IMR-90 (cell line): ENCODE results near the gene DGLUCY. TPM values are rescaled to one million over a fixed set of nuclear protein-coding genes. Genes with fewer than 3 reads are reported as not detected.

Experiments
- ATAC-seq: fragments of 200-7000 bp; cut with Tn5 transposase; 2 replicates; pipeline ENCODE4 v1.9.1; 2020; ENCODE audit warnings: low read depth, mild to moderate bottlenecking, moderate library complexity
- BruUV-seq: library from RNA; stranded (reverse); fragments of 400-500 nt; replicated peaks from 2 replicates; lab custom pipeline; 2021; lab: Mats Ljungman, UMichigan
- CTCF ChIA-PET: fragments of 300-600 bp; formaldehyde crosslinking; extraction: SDS; loops from one replicate; lab custom pipeline; 2021; ENCODE audit warnings: antibody characterized with exemption; lab: Yijun Ruan, JAX
- POLR2A ChIA-PET: fragments of 300-600 bp; sonication (Branson Sonifier 250); formaldehyde crosslinking; loops from one replicate; lab custom pipeline; 2022; ENCODE audit warnings: antibody characterized with exemption; ENCODE audit not compliant: unreplicated experiment; lab: Charles Lee
- DNase-seq: peaks from one replicate; pipeline ENCODE4 v3.0.0; 2013
- H2AFZ ChIP-seq: replicated peaks from 2 replicates; pipeline ENCODE3; 2013; ENCODE audit warnings: low read length, mild to moderate bottlenecking; ENCODE audit not compliant: poor library complexity
- H2AK5ac ChIP-seq: 2 replicates; pipeline ENCODE4 v1.6.1; 2013; ENCODE audit warnings: low read depth, low read length, inconsistent platforms
- H2AK9ac ChIP-seq: replicated peaks from 2 replicates; pipeline ENCODE3; 2013; ENCODE audit warnings: mild to moderate bottlenecking, low read depth, low read length, moderate library complexity; ENCODE audit not compliant: poor library complexity
- H2BK120ac ChIP-seq: 2 replicates; pipeline ENCODE4 v1.6.1; 2013; ENCODE audit warnings: low read depth, low read length, inconsistent platforms
- H2BK15ac ChIP-seq: 3 replicates; pipeline ENCODE4 v1.6.1; 2013; ENCODE audit warnings: low read depth, low read length, inconsistent platforms
- H2BK20ac ChIP-seq: 2 replicates; pipeline ENCODE4 v1.6.1; 2013; ENCODE audit warnings: low read depth, mild to moderate bottlenecking, inconsistent platforms, low read length, moderate library complexity
- H2BK5ac ChIP-seq: 2 replicates; pipeline ENCODE4 v1.6.1; 2013; ENCODE audit warnings: mild to moderate bottlenecking, low read depth, low read length, inconsistent platforms; ENCODE audit not compliant: poor library complexity, severe bottlenecking
- H3K14ac ChIP-seq: replicated peaks from 2 replicates; pipeline ENCODE4 v1.6.1; 2013; ENCODE audit warnings: low read depth, low read length, inconsistent platforms
- H3K18ac ChIP-seq: 2 replicates; pipeline ENCODE4 v1.6.1; 2013; ENCODE audit warnings: low read depth, low read length, control low read depth
- H3K23ac ChIP-seq: 2 replicates; pipeline ENCODE4 v1.6.1; 2013; ENCODE audit warnings: low read depth, low read length, inconsistent platforms
- H3K27ac ChIP-seq: 2 replicates; pipeline ENCODE4 v1.5.1; 2013; ENCODE audit warnings: mild to moderate bottlenecking, control low read depth, low read length; ENCODE audit not compliant: insufficient read depth
- H3K27me3 ChIP-seq: 2 replicates; pipeline ENCODE4 v1.6.1; 2013; ENCODE audit warnings: low read length; ENCODE audit not compliant: control insufficient read depth, insufficient read depth
- H3K36me3 ChIP-seq: 2 replicates; pipeline ENCODE4 v1.6.1; 2013; ENCODE audit warnings: low read length, mixed read lengths; ENCODE audit not compliant: control insufficient read depth, insufficient read depth
- H3K4ac ChIP-seq: 2 replicates; pipeline ENCODE4 v1.6.1; 2013; ENCODE audit warnings: low read depth, low read length, inconsistent platforms
- H3K4me1 ChIP-seq: 2 replicates; pipeline ENCODE4 v1.6.1; 2013; ENCODE audit warnings: low read length, mixed read lengths; ENCODE audit not compliant: control insufficient read depth, insufficient read depth
- H3K4me2 ChIP-seq: 2 replicates; pipeline ENCODE4 v1.6.1; 2013; ENCODE audit warnings: low read depth, mild to moderate bottlenecking, control low read depth, low read length, moderate library complexity
- H3K4me3 ChIP-seq: 2 replicates; pipeline ENCODE4 v1.5.1; 2013; ENCODE audit warnings: low read depth, mild to moderate bottlenecking, control low read depth, low read length, moderate library complexity; ENCODE audit not compliant: insufficient read depth
- H3K56ac ChIP-seq: 2 replicates; pipeline ENCODE4 v1.6.1; 2013; ENCODE audit warnings: low read length, inconsistent platforms; ENCODE audit not compliant: insufficient read depth; ENCODE audit errors: extremely low read depth
- H3K79me1 ChIP-seq, 2 experiments: 2 replicates each; pipeline ENCODE4 v1.6.1; 2013; ENCODE audit warnings: low read length in 2 of 2, inconsistent platforms in 1 of 2, low read depth in 1 of 2
- H3K9ac ChIP-seq: 2 replicates; pipeline ENCODE4 v1.6.1; 2013; ENCODE audit warnings: low read depth, low read length, control low read depth
- H3K9me1 ChIP-seq: 2 replicates; pipeline ENCODE4 v1.6.1; 2013; ENCODE audit warnings: low read length, inconsistent platforms; ENCODE audit not compliant: insufficient read depth
- H3K9me3 ChIP-seq: 2 replicates; pipeline ENCODE4 v1.6.1; 2013; ENCODE audit warnings: low read length; ENCODE audit not compliant: control insufficient read depth, insufficient read depth
- H4K20me1 ChIP-seq: 2 replicates; pipeline ENCODE4 v1.6.1; 2013; ENCODE audit warnings: low read length, inconsistent platforms; ENCODE audit not compliant: insufficient read depth
- H4K5ac ChIP-seq: 2 replicates; pipeline ENCODE4 v1.6.1; 2013; ENCODE audit warnings: mild to moderate bottlenecking, low read depth, low read length, control low read depth
- H4K8ac ChIP-seq, 2 experiments: 2 replicates each; pipeline ENCODE4 v1.6.1; 2013; ENCODE audit warnings: low read depth in 2 of 2, low read length in 2 of 2, control low read depth in 1 of 2, inconsistent platforms in 1 of 2
- H4K91ac ChIP-seq: 2 replicates; pipeline ENCODE4 v1.6.1; 2013; ENCODE audit warnings: low read depth, low read length, inconsistent platforms; ENCODE audit not compliant: insufficient read depth
- CHD1 ChIP-seq: IDR thresholded peaks from 2 replicates; pipeline ENCODE4 v1.6.1; 2012; ENCODE audit warnings: low read depth, low read length, improper control_type of control experiment
- RFX5 ChIP-seq: IDR thresholded peaks from 2 replicates; pipeline ENCODE4 v1.8.0; 2012; ENCODE audit warnings: low read depth, mild to moderate bottlenecking, low read length, moderate library complexity
- WGBS, 2 experiments: methylation state at CpG; one replicate each; pipeline versions ENCODE4 v1.1.5 to v1.1.7; 2013; ENCODE audit warnings: missing lambda C conversion rate in 2 of 2; ENCODE audit not compliant: insufficient read length in 1 of 2; ENCODE audit errors: extremely low coverage in 2 of 2; 5-methylcytosine and 5-hydroxymethylcytosine counted together
- dilution Hi-C: fragments of 300-500 bp; cut with HindIII; formaldehyde crosslinking; loops from one replicate; pipeline ENCODE4 v1.14.3; 2018; ENCODE audit warnings: low sequenced_read_pairs; ENCODE audit not compliant: unreplicated experiment
- in situ Hi-C: fragments of 300-500 bp; cut with MboI; formaldehyde crosslinking; loops from 3 replicates; pipeline ENCODE4 v1.14.3; 2019; ENCODE audit warnings: low sequenced_read_pairs, inconsistent platforms, mixed read lengths
- intact Hi-C: fragments of 100-400 bp; cut with micrococcal nuclease; formaldehyde crosslinking; loops from 2 replicates; pipeline ENCODE4 v1.10.0; 2022
- polyA plus RNA-seq, 3 experiments: library from polyadenylated mRNA; depleted of rRNA; stranded (reverse); fragments of >200 nt; gene quantifications; 2 replicates each; pipeline ENCODE4 v1.2.3, GENCODE V29; 2012; ENCODE audit warnings: low replicate concordance in 1 of 3
- total RNA-seq: library from RNA; depleted of rRNA; stranded (reverse); fragments of >200 nt; gene quantifications from 2 replicates; pipeline ENCODE4 v1.2.3, GENCODE V29; 2012
- TF ChIP-seq, protein P1 (sequence below): conservative IDR thresholded peaks from 2 replicates; pipeline ENCODE4 v1.5.1; 2012; ENCODE audit warnings: mild to moderate bottlenecking, low read depth, low read length, improper control_type of control experiment

The DGLUCY gene
- total and polyA plus RNA-seq, 2 of the 4 experiments (the other 2 are of a cell fraction): 8.5 to 13.3 TPM

DNA sequence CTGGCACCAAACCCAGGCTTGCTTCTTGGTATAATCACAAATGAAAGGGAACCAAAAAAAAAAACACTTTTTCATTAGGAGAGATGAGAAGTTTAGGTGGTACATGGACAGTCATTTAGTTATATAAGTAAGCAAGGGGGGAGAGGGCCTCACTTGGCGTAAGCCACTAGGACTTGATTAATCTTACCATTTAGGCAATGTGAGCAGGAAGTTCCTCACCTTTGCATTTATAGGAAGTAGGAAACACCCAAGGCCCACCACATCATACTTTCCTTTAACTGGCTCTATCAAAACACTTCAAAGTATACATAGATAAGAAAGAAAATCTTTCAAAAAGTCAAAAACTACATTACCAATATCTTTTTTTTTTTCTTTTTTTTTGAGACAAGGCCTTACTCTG, 46.7 kb upstream of the DGLUCY start:
- Histone ChIP-seq H3K36me3 (no peaks in the 10 kb centered on the region), H3K79me1 (no peaks in the 10 kb centered on the region), H2AK5ac (no peak overlapping the region), H2AFZ (no peak overlapping the region), H2AK9ac (no peak overlapping the region), H2BK15ac (no peak overlapping the region), H4K5ac (no peak overlapping the region), H3K4me1 (no peaks in the 10 kb centered on the region), H3K4me2 (no peak overlapping the region), H3K23ac (no peak overlapping the region), H3K9me1 (no peaks in the 10 kb centered on the region), H2BK5ac (no peak overlapping the region), H3K56ac (no peak overlapping the region), H3K9me3 (no peaks in the 10 kb centered on the region), H3K18ac (no peak overlapping the region), H2BK120ac (no peak overlapping the region), H4K20me1 (no peaks in the 10 kb centered on the region), H3K27ac (no peak overlapping the region), H2BK20ac (no peak overlapping the region), H4K8ac (no peak overlapping the region), H3K4ac (no peak overlapping the region), H4K91ac (no peak overlapping the region), H3K9ac (no peak overlapping the region), H3K4me3 (no peak overlapping the region), H3K27me3 (no peaks in the 10 kb centered on the region), H3K14ac (no peak overlapping the region)
- ATAC-seq (no peak), DNase-seq (no peak)
- TF ChIP-seq, protein P1, sequence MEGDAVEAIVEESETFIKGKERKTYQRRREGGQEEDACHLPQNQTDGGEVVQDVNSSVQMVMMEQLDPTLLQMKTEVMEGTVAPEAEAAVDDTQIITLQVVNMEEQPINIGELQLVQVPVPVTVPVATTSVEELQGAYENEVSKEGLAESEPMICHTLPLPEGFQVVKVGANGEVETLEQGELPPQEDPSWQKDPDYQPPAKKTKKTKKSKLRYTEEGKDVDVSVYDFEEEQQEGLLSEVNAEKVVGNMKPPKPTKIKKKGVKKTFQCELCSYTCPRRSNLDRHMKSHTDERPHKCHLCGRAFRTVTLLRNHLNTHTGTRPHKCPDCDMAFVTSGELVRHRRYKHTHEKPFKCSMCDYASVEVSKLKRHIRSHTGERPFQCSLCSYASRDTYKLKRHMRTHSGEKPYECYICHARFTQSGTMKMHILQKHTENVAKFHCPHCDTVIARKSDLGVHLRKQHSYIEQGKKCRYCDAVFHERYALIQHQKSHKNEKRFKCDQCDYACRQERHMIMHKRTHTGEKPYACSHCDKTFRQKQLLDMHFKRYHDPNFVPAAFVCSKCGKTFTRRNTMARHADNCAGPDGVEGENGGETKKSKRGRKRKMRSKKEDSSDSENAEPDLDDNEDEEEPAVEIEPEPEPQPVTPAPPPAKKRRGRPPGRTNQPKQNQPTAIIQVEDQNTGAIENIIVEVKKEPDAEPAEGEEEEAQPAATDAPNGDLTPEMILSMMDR: no peak
- TF ChIP-seq RFX5 (no peak), CHD1 (no peak)
- in situ Hi-C loops (no loop called here), intact Hi-C loops (no loop called here), dilution Hi-C loops (no loop called here)
- no TSS peak for BruUV-seq
- WGBS, 2 experiments: no CpG with 5 or more reads among the region's 1 CpG
- POLR2A ChIA-PET: interaction anchor here (0.6 kb wide), 1 partner anchor 15 kb away, joined by 3 read pairs; no protein-coding TSS in a partner anchor
- CTCF ChIA-PET: interaction anchor here (0.6 to 1.1 kb wide), 2 partner anchors 12 to 26 kb away, joined by 3 to 4 read pairs; no protein-coding TSS in a partner anchor
